ENCODE data around the gene USP36.

USP36 gene

DNA sequence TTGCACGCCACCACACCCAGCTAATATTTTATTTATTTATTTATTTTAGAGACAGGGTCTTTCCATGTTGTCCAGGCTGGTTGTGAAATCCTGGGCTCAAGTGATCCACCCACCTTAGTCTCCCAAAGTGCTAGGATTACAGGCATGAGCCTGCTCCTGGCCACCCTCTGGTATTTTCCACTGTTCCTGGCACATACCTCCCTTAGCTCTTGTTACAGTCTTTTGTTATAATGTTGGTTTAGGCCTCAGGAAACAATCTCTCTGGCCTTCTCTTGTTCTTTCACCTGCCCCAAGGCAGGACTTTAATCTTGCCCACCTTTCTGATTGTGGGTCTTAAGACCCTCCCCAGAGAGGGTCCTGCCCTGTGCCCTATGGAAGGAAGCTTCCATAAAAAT lies 55.0 kb downstream of the USP36 start:
- TF ChIP-seq, protein P1, sequence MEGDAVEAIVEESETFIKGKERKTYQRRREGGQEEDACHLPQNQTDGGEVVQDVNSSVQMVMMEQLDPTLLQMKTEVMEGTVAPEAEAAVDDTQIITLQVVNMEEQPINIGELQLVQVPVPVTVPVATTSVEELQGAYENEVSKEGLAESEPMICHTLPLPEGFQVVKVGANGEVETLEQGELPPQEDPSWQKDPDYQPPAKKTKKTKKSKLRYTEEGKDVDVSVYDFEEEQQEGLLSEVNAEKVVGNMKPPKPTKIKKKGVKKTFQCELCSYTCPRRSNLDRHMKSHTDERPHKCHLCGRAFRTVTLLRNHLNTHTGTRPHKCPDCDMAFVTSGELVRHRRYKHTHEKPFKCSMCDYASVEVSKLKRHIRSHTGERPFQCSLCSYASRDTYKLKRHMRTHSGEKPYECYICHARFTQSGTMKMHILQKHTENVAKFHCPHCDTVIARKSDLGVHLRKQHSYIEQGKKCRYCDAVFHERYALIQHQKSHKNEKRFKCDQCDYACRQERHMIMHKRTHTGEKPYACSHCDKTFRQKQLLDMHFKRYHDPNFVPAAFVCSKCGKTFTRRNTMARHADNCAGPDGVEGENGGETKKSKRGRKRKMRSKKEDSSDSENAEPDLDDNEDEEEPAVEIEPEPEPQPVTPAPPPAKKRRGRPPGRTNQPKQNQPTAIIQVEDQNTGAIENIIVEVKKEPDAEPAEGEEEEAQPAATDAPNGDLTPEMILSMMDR (IDR thresholded peaks at IDR 0.05) = no peak
- H3K27ac ChIP-seq = no peak overlapping the region
- no peak for DNase-seq (ENCODE audit: low spot score)
- no peak overlapping the region for H3K4me3 ChIP-seq

DNA sequence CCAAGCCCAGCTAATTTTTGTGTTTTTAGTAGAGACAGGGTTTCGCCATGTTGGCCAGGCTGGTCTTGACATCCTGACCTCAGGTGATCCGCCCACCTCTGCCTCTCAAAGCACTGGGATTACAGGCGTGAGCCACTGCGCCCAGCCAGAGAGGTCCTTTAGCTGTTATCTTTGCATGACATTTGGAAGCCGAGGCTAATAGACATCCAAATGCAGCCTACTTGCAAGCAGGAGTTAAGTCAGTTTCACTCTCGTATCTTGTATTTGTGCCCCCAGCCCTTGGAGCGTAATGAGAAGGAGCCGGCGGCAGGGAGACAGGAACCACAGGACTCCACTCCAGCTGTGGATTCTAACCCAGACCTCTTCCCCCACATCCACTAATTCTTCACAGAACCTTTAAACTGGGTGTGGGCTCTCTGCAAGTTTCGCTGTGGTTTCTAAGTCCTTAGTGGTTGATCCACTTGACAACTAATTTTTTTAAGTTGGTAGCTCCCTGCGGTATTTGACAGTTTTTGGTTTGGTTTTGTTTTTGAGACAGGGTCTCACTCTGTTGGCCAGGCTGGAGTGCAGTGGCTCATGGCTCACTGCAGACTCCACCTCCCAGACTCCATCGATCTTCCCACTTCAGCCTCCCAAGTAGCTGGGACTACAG lies 55.5 kb downstream of the USP36 start:
- TF ChIP-seq, protein P1 (IDR thresholded peaks at IDR 0.05) = no peak
- Histone ChIP-seq H3K27ac (no peak overlapping the region), H3K4me3 (no peak overlapping the region)
- DNase-seq (ENCODE audit: low spot score) = no peak

DNA sequence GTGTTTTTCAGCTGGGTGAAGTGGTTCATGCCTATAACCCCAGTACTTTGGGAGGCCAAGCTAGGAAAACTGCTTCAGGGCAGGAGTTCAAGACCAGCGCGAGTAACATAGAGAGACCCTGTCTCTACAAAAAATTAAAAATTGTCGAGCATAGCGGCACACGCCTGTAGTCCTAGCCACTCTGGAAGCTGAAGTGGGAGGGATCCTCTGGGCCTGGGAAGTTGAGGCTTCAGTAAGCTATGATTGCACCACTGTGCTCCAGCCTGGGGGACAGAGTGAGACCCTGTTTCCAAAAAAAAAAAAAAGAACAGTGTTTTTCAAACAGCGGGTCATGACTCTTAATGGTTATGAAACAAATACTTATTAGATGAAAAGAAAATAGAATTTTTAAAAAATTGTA lies 56.3 kb downstream of the USP36 start:
- no peak overlapping the region for H3K27ac ChIP-seq
- no peak for DNase-seq (ENCODE audit: low spot score)
- H3K4me3 ChIP-seq = no peak overlapping the region
- TF ChIP-seq, protein P1 (IDR thresholded peaks at IDR 0.05) = no peak

DNA sequence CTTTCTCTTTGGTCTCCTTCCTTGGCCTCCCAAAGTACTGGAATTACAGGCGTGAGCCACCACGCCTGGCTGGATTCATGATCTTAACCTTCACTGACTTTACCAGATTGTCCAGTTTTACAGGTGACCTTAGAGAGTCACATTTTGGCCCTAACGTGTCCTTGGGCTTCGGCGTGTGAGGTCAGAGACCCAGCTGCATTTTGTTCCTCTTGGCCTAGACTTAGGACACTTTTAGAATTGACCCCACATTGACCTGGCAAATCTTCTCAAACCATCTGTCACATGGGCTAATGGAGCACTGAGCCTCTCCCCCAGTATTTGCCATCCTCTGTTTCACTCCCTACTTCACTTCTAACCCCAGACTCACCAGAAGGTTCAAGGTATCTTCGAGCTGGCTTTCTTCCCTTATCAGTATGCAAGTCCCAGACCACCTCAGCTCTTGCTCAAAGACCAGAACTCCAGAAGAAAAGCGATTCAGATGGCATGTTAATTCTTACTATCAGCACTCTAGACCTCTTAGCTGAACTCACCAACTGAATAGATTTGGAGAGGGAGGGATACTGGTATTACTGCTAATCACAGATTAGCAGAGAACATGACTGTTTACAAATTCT lies 56.8 kb downstream of the USP36 start:
- peak overlapping the region in 1 of 2 donors; percentile 5 for H3K27ac ChIP-seq

DNA sequence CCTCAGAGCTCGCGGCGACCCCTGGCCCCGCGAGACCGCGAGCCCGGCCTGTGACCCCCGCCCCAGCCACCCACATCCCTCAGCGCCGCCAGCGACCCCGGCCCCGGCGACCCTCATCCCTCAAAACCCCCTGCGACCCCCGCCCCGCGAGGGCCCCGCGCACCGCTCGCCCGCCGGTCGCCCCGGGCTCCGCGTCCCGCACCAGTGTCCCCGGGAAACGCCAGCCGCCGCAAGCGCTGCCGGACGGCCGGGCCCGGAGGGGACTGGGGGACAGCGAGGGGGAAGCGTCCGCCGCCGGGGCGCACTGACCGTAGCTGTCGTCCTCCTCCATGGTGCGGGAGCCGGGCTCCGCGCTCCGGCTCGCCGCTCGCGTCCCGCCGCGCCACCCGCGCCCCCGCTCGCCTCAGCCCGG lies 58.7 kb downstream of the USP36 start, which contains the start of gene CYTH1:
TSS of gene CYTH1 (minus strand) at position 381 of the 412 bp plus-strand sequence. CDS start at position 331, 50 bp downstream.
- peak within 1 kb of the TSS; percentile 94 to 96 for H3K27ac ChIP-seq
- DNase-seq (ENCODE audit: low spot score) = no peak
- TF ChIP-seq, protein P1 (IDR thresholded peaks at IDR 0.05) = no peak
- peak within 1 kb of the TSS; percentile 99 for H3K4me3 ChIP-seq

More for the DNA sequence above, 56.8 kb downstream of the USP36 start:
- DNase-seq (ENCODE audit: low spot score) = no peak
- no peak overlapping the region for H3K4me3 ChIP-seq
- TF ChIP-seq, protein P1 (IDR thresholded peaks at IDR 0.05) = no peak

DNA sequence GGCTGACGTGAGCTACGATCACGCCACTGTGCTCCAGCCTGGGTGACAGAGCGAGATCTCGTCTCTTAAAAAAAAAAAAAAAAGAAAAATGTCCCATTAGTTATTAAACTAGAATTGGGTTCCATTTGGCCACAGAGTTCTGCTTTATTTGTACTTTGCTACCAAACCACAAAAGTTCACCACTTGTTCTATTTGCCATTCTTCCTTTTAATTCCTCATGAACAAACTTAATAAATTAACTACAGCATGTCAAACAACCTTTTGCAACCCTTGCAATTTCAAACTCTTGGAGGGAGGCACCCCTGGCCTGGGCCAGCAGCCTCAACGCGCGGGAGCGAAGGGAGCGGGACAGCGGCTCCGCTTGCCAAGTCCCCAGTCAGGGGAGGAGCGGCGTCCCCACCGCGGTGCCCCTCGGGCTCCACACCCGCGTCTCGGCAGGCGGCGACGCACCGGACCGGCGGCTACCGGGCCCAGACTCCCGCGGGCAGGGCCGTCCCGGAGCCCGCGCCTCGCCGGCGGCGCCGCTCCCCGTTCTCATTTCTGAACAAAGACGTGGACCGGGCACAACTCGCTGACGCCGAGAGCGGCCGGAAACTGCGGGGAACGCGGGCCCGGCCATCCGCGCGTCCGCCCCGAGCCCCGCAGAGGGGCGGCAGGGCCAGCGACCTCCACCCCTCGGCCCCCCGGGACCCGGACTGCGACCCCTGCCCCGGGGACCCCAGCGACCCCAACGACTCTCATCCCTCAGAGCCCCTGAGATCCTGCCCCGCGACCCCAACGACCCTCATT lies 59.3 kb downstream of the USP36 start:
- DNase-seq (ENCODE audit: low spot score) = no peak
- Histone ChIP-seq H3K27ac (peak overlapping the region; percentile 94 to 96), H3K4me3 (peak overlapping the region; percentile 99)
- TF ChIP-seq, protein P1 (IDR thresholded peaks at IDR 0.05) = no peak

Measured in coronary artery (tissue), 2 donors.